IPS-11a (cell line): ENCODE data around the gene CYREN.

Source experiments
- H3K4me3 ChIP-seq: one replicate; pipeline ENCODE4 v1.5.1; 2013; ENCODE audit warnings: low read depth, low read length, control low read depth

Gene CYREN

GRCh38 chr7:135170274-135170997 is at the start of gene CYREN:
Gene CYREN (minus strand): TSS chr7:135170707. CDS start chr7:135168922, 1,785 bp downstream.
- H3K4me3 ChIP-seq = peak within 1 kb of the TSS; percentile 83

- H3K4me3 ChIP-seq = no peak overlapping the region
Observed at GRCh38 chr7:135217645-135218509, 47.4 kb upstream of the CYREN start.

- H3K4me3 ChIP-seq = no peak overlapping the region
Observed at GRCh38 chr7:135215698-135216097, 45.2 kb upstream of the CYREN start.

- no peak overlapping the region for H3K4me3 ChIP-seq
Observed at GRCh38 chr7:135215180-135215579, 44.7 kb upstream of the CYREN start.

GRCh38 chr7:135213831-135214230 is 43.3 kb upstream of the CYREN start:
- H3K4me3 ChIP-seq = no peak overlapping the region

GRCh38 chr7:135211946-135212685 is 41.6 kb upstream of the CYREN start:
- peak overlapping the region; percentile 81 for H3K4me3 ChIP-seq

GRCh38 chr7:135211179-135211945 is 40.9 kb upstream of the CYREN start, which contains the start of gene WDR91:
Gene WDR91 (minus strand): TSS chr7:135211526. CDS start chr7:135211502, 24 bp downstream.
- peak within 1 kb of the TSS; percentile 81 for H3K4me3 ChIP-seq

GRCh38 chr7:135210888-135211178 is 40.3 kb upstream of the CYREN start:
- H3K4me3 ChIP-seq = peak overlapping the region; percentile 76

GRCh38 chr7:135209225-135209834 is 38.8 kb upstream of the CYREN start:
- H3K4me3 ChIP-seq = no peak overlapping the region

GRCh38 chr7:135208102-135208793 is 37.7 kb upstream of the CYREN start:
- H3K4me3 ChIP-seq = no peak overlapping the region

GRCh38 chr7:135207406-135208101 is 37.0 kb upstream of the CYREN start:
- H3K4me3 ChIP-seq = no peak overlapping the region

GRCh38 chr7:135206941-135207391 is 36.5 kb upstream of the CYREN start:
- H3K4me3 ChIP-seq = no peak overlapping the region

- H3K4me3 ChIP-seq = no peak overlapping the region
Observed at GRCh38 chr7:135205850-135206249, 35.3 kb upstream of the CYREN start.

- H3K4me3 ChIP-seq = no peak overlapping the region
Observed at GRCh38 chr7:135204876-135205275, 34.4 kb upstream of the CYREN start.

GRCh38 chr7:135204341-135204749 is 33.8 kb upstream of the CYREN start:
- H3K4me3 ChIP-seq = no peak overlapping the region

GRCh38 chr7:135201350-135201749 is 30.8 kb upstream of the CYREN start:
- H3K4me3 ChIP-seq = no peak overlapping the region

GRCh38 chr7:135200821-135201331 is 30.4 kb upstream of the CYREN start:
- H3K4me3 ChIP-seq = no peak overlapping the region

- H3K4me3 ChIP-seq = no peak overlapping the region
Observed at GRCh38 chr7:135199439-135199838, 28.9 kb upstream of the CYREN start.
